HG03460 (cell line): ENCODE measurements around the gene NBAS.

Experiments used
- ATAC-seq: cut with Tn5 transposase; IDR thresholded peaks from one replicate; pipeline ENCODE4 v1.9.1; 2021; ENCODE audit not compliant: unreplicated experiment

Gene NBAS

DNA sequence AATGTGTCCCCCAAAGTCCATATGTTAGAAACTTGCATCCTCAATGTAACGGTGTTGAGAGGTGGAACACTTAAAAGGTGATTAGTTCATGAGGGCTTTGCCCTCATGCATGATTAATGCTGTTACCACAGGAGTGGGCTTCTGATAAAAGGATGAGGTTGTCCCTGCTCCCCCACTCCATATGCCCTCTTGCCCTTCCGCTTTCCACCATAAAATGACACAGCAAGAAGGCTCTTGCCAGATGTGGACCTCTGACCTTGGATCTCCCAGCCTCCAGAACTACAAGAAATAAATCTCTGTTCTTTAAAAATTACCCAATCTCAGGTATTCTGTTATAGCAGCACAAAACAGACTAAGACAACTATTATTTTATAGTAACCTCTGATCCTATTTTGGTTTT, 412.1 kb downstream of the NBAS start:
- ATAC-seq: no peak

DNA sequence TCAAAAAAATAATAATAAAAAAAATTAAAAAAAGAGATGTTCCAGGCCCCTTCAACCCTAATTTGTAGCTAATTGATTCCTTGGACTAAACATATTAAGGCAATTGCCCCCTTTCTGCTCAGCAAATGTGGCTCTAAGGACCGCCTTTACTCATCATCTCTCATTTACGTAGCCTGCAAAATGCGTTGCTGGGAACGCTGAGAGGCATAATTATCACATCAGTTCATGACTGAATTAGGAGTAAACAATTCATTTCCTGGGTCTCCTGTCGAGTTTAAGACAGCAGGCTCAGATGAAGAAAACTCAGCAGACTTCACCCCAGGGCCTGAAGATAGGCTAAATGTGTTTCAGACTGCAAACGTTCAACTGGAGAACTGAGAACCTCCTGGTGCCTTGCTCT, 413.5 kb downstream of the NBAS start:
- no peak for ATAC-seq

DNA sequence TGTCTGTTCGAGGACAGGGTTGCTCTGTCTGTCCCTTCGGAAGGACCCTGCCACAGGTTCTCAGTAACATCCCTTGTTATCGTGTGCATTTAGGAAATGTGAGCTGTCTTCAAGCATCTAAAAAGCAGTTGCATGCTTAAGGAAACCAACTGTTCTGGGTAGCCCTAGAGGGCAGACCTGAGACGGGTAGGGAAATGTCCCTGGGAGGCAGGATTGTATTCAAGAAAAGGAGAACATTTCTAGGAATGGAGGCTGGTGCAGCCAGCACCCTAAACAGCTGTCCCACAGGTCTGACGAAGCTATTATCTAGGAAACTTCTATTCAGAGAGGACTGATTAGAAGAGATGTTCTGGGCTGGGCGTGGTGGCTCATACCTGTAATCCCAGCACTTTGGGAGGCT, 414.2 kb downstream of the NBAS start:
- no peak for ATAC-seq

DNA sequence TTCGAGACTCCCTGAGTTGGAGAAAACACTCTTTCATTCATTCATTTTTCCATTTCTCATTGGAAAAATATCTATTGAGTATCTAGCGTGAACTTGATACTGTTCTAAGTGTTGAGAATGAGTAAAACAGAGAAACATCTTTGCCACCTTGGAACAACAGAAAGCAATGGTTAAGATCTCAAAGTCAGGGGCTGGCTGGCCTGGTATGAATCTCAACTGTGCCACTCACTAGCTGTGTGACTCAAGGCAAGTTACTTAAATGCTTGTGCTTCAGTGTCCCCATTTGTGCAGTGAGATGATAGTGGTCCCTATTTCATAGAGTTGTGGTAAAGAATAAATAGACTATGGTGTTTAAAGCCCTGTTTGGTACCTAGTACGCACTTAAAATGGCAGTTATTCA, 415.2 kb downstream of the NBAS start:
- no peak for ATAC-seq

DNA sequence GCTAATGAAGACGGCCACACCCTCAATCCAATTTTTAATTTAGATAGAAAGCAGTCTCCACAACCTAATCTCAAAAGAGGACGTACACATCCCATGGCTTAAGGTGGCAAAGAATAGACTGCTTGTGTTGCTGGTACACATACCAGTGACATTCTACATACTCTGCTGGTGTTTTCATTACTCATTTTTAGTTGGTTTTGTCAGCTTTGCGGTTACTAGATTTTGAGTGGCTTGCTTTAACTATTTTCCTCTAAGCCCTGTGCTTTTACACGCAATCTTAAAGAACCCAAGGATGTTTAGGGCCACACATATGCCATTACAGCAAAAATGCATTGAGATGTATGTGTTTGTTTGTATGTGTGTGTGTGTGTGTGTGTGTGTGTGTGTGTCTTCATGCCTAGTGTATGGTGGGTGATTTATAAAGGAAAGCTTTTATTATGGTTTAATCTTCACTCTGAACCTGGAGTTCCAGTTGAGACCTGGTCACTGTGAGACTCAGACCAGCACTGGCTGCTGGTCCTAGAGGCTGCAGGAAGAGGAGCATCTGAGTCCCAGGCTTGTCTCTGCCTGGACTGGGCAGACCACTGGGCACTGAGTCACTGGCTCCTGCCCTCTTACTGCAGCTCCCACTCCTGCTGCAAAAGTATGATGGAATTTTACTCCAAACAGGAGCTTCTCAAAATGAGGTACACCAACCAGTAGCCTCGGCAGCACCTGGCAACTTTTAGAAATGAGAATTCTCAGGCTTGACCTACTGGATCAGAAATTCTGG, 415.9 kb downstream of the NBAS start:
- ATAC-seq: no peak

DNA sequence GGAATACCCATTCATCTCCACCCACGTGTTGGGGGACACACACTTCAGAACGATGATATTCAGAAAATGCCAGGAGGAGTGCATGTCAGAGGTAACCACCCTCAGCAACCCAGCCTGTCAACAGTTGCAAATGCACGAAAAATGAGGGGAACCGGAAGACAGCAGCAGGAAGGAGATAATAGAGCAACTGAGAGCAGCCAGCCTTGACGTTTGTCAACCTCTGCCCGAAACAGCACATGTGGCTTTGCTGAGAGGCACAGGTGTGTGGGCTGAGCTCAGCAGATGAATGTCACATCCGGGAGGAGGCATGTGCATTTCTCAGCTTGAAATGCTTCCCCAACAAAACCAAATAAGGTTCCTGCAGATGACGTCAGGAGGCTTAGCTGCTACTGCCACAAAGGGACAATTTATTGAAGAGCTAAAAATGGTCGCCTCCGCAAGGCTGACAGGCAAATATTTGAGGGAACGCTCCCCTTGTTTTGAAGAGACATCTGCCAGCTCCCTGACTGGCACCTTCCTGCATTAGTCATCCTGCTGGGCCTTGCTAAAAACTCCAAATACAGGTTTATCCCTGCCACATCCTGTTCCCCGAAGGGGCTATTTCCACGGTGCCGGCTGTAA, 419.0 kb downstream of the NBAS start:
- peak; percentile 100 for ATAC-seq

DNA sequence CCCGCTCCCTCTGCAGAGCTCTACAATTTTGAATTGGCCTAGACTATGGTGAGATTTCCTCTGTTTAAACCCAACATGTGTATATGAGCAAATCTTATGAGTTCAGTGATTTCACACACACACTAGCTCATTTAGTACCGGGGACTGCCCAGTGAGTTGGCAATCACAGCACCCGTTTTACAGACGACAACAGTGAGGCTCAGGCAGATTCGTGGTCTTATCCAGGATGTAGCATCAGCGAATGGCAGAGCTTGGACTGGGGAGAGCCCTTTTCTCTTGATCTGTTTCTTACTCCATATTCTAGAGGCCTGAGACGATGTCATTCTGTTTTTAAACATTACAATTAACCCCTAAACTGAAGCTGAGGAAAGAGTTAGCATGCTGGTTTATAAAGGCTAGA, 419.9 kb downstream of the NBAS start:
- ATAC-seq: no peak

DNA sequence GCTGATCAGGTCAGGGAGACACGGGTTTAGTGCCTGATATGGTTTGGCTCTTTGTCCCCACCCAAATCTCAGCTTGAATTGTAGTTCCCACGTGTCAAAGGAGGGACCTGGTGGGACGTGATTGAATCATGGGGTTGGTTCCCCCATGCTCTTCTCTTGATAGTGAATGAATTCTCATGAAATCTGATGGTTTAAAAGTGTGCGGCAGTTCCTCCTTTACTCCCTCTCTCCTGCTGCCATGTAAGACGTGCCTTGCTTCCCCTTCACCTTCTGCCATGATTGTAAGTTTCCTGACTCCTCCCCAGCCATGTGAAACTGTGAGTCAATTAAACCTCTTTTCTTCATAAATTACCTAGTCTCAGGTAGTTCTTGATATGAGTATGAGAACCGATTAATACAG, 424.5 kb downstream of the NBAS start:
- no peak for ATAC-seq

DNA sequence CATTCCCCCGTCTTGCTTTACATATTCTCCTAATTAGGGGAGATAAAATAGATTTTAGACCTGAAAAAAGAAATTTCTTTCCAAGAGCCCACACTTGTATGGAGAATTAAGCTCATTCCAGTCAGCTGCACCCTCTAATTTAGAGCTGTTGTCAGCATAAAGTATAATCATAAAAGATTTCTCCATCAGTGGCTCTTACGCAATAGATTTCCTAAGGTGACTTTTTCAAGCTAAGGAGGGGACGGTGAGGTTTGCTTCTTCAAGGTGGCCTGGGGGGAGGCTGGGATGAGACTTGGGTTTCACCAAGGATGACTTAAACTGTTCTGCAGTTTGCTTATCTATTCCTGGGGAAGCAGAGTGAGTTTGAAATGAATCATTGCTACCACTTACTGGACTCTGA, 426.2 kb downstream of the NBAS start:
- ATAC-seq: no peak

DNA sequence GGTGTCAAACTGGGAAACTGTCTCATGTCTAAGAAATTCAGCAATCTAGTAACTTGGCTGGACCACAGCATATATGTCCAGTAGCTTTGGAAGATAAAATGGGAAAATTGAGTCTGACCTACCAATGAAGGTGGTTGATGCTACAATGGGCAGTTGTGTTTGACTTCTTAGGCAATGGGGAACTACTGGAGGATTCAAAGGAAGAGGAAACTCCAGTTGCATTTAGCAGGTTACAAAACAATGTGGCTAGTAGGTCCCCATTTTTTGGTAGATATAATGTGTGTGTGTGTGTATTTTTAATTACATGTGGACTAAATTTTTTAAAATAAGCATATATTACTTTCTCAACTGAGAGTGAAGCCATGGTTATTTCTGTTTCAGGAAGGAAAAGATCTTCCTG, 427.7 kb downstream of the NBAS start:
- no peak for ATAC-seq

DNA sequence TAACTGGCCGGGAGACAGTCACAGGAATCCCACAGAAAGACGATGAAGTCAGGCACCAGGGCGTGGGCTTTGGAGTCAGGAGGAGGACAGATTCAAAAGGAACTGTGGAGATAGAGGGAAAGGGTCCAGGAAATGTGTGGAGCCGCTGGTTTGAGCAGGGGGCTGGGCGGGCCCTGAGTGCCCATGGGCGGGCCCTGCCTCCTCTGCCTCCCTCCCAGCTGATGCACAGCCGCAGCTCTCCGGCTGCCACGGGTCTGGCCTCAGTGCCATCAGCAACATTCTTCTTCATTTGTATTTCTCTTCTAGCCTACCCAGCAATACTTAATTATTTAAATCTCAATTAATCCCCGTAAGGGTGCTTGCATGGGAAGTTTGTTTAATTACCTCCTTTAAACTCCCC, 432.3 kb downstream of the NBAS start:
- ATAC-seq: no peak

DNA sequence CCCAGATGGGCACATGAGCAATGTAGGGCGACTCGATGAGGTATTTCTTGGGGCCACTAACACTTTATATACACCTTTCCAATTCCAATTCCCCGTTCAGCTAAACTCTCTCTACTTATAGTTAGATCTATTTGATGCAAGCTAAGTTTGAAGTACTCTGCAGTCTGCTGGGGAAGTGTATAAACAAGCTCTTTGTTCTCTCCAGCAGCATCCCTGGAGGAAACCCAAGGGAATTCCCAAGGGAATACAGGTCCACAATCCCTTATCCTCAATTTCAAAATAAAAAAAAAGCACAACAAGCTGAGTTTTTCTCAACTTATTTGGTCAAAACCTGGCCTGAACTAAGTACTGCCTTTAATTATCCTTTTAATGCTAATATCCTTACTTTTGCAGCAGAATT, 433.3 kb downstream of the NBAS start:
- ATAC-seq: no peak

DNA sequence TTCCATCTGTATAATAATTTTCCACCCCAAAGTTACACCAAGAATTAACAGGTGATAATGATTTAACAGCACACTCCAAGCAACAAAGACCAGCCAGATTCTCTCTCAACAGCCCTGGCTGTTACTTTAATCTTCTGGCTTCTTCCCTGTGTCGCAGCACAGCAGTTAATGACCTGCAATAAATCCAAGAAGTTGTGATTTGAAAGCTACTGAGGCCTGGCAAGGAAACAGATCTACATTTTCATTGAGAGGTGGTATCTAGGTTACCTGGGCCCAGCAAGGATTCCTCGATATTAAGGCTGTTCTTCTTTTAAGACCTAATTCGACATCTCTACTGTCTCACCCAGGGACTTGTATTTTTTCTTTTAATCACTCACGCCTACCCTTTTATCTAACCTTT, 433.8 kb downstream of the NBAS start:
- no peak for ATAC-seq

DNA sequence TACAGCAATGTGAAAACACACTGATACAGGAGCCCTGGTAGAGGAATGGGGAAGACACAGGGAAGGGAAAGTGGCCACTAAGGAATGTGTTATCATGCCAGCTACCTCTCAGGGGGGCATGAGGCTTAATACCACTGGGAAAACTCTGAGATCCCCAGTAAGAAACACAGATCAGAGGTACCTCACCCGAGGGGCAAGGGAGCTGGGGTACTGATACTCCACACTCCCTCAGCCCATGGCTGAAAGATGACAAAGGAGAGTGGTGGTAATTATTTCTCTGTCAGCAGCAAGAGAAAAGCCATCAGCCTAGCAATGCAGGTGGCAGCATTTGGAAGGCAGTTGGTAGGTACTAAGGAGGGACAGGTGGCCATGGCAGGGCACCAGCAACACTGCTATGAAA, 434.8 kb downstream of the NBAS start:
- no peak for ATAC-seq

DNA sequence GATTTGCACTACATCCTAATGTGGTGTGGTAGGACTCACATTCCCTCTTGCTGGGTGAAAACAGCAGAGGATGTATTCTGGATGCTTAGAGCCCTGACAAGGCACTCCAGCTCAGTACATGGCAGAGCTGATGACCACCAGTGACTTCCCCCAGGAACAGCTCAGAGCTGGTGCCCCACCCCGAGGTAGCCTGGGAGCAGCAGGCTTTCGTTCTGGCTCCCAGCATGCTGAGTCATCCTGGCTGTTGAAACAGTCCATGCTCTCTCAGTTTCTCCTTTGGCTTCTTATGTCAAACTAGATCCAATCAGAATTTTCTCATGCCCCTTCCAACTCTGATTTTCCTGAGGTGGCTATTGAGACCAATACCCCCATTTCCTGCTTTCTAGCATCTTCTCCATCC, 438.2 kb downstream of the NBAS start:
- no peak for ATAC-seq

DNA sequence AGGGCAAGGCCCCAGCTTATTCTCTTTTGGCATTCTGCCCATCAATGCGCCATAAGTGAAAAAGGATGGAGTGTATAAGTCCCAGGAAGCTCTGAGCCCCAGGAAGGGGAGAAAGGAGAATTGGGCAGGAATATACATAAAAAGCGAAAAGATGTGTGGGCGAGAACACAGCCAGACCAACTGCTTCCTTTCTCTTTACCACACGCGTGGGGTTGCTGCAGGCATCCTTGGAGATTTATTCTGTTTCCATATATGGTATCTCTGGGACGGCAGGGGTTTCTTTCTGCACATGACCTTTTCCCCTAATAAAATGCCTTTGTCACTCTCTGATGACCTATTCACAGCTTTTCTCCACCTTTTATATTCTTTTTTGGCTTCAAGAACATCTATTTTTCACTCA, 440.5 kb downstream of the NBAS start:
- no peak for ATAC-seq

DNA sequence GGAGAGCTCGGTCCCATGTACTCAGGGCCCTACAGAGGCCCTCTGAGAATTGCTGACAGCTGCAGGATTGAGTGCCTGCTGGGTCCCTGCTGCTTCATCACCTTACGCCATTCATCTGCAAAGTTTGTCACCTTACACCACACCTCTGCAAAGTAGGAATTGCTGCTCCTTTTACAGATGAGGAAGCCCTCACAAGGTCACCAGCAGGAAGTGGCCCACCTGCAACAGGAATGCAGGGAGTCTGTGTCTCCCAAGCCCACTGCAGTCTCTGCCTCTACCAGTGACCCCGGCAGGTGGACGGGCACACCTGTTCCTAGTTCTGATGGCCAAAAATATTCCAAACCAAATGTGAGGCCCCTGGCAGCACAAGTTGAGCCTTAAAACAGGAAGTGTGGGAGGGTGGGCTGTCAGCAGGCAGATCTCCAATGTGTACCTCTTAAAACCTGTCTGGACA, 441.4 kb downstream of the NBAS start:
- no peak for ATAC-seq

DNA sequence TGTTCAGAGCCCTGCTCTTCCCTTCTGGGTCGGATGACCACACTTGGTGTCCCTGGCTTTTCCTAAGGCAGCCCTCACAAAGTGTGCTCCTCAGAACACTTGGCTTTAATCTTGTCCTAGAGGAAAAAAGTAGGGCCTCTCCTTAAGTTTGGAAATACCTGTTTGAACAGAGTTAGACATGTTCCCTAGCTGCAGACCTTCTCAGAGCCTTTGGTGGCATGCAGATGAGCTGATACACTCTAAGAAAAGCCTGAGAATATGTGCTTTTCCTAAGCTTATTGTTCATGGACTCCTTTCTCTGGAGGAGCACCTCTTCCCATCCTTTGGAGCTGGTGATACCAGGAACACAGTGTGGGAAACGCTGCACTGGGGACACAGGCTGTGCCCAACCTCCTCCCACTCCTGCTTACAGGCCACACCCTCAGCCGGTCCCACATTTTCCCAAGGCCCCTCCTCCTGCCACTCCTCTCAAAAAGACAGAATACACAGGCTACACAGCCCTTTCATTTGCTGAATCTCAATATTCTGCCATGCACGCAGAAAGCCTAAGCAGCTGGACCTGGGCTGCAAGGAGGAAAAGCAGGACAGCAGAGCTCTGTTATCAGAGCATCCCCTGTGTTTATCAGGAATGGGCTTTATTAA, 443.6 kb downstream of the NBAS start:
- no peak for ATAC-seq
